ENCODE measurements around the gene COPS8. TPM values are rescaled to one million over a fixed set of nuclear protein-coding genes. Genes with fewer than 3 reads are reported as not detected.

COPS8 gene
- polyA plus RNA-seq, 1 of the 3 experiments (the other 2 are of a cell fraction) = 107 TPM

DNA sequence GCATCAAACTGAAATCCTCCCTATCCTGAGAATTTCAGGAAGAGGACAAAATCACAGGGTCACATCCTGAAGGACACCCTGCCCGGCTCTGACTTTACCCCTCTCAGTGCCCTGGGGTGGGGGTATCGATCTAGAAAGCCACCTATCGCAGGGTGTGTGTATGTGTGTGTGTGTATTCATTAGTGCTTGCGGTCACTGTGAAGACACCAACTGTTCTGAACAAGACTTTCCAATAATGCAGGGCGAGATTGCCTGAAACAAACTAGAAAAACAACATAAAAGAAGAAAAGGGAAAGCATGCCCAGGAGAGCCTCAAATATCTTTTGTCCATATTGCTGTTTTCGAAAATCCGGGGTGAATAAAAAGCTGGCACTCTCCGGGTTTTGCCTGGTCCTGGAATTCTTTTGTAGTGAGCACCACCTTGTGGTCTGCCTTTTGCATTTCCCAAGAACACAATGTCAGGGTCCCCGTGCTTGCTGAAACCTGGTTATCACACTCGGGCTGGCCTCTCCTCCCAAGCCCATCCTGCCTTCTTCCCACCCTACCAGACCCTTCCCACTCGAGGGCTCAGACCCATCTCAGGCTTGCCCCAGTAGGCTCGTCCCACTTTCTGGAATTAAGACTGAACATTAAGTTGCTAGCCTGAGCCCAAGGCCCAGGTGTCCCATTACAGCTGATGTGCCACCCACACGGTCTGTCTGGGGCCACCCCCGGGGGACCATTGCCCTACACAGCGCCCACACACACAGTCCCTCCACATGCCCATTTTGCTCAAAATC lies 25.0 kb upstream of the COPS8 start:
- no peaks in the 10 kb centered on the region for H3K27me3 ChIP-seq (ENCODE audit: insufficient read depth)
- no peak overlapping the region for H3K9ac ChIP-seq
- H3K4me2 ChIP-seq = no peak overlapping the region
- peak; percentile 74 for DNase-seq
- TF ChIP-seq, protein P1, sequence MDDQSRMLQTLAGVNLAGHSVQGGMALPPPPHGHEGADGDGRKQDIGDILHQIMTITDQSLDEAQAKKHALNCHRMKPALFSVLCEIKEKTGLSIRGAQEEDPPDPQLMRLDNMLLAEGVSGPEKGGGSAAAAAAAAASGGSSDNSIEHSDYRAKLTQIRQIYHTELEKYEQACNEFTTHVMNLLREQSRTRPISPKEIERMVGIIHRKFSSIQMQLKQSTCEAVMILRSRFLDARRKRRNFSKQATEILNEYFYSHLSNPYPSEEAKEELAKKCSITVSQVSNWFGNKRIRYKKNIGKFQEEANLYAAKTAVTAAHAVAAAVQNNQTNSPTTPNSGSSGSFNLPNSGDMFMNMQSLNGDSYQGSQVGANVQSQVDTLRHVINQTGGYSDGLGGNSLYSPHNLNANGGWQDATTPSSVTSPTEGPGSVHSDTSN (IDR thresholded peaks at IDR 0.05) = no peak
- TF ChIP-seq SMC3 (IDR thresholded peaks at IDR 0.05; ENCODE audit: low read depth, low read length) = peak; percentile 77
- TF ChIP-seq, protein P2, sequence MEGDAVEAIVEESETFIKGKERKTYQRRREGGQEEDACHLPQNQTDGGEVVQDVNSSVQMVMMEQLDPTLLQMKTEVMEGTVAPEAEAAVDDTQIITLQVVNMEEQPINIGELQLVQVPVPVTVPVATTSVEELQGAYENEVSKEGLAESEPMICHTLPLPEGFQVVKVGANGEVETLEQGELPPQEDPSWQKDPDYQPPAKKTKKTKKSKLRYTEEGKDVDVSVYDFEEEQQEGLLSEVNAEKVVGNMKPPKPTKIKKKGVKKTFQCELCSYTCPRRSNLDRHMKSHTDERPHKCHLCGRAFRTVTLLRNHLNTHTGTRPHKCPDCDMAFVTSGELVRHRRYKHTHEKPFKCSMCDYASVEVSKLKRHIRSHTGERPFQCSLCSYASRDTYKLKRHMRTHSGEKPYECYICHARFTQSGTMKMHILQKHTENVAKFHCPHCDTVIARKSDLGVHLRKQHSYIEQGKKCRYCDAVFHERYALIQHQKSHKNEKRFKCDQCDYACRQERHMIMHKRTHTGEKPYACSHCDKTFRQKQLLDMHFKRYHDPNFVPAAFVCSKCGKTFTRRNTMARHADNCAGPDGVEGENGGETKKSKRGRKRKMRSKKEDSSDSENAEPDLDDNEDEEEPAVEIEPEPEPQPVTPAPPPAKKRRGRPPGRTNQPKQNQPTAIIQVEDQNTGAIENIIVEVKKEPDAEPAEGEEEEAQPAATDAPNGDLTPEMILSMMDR (IDR thresholded peaks at IDR 0.05) = peak; percentile 77
- TF ChIP-seq RAD21 (IDR thresholded peaks at IDR 0.05; ENCODE audit: low read length) = peak; percentile 87
- no peaks in the 10 kb centered on the region; a peak in 1 of 4 replicates for H3K4me1 ChIP-seq (ENCODE audit: control insufficient read depth in 1 of 2, insufficient read depth in 2 of 2, low read depth in 1 of 2, low read length in 1 of 2)
- H3F3A ChIP-seq (replicated peaks; ENCODE audit: insufficient read depth) = no peaks in the 10 kb centered on the region
- H3K36me3 ChIP-seq (replicated peaks in 1 of 2; ENCODE audit: control insufficient read depth in 1 of 2, insufficient read depth in 2 of 2, low read length in 1 of 2) = no peaks in the 10 kb centered on the region
- H3K9me2 ChIP-seq = no peaks in the 10 kb centered on the region
- no peak overlapping the region; the same call in 1 of the 2 replicates for H2AFZ ChIP-seq (ENCODE audit: low read depth)
- no peaks in the 10 kb centered on the region for H4K20me1 ChIP-seq (ENCODE audit: insufficient read depth)
- no peaks in the 10 kb centered on the region for H3K9me3 ChIP-seq
- H3K27ac ChIP-seq (ENCODE audit: low read depth in 2 of 2, low read length in 1 of 2) = no peak overlapping the region
- CTCF ChIA-PET = interaction anchor here (0.6 to 11.4 kb wide), 23 partner anchors 8 to 724 kb away, joined by 3 to 84 read pairs (median 4); a partner anchor contains a TSS
- H3K79me2 ChIP-seq (ENCODE audit: insufficient read depth) = no peaks in the 10 kb centered on the region
- POLR2A ChIA-PET = no interaction called here
- 24% methylated on average over 15 of the region's 15 CpGs for WGBS (ENCODE audit: low lambda C conversion rate)
- H3K4me3 ChIP-seq (ENCODE audit: low read depth in 2 of 2, low read length in 1 of 2) = no peak overlapping the region; a peak in 1 of 4 replicates

DNA sequence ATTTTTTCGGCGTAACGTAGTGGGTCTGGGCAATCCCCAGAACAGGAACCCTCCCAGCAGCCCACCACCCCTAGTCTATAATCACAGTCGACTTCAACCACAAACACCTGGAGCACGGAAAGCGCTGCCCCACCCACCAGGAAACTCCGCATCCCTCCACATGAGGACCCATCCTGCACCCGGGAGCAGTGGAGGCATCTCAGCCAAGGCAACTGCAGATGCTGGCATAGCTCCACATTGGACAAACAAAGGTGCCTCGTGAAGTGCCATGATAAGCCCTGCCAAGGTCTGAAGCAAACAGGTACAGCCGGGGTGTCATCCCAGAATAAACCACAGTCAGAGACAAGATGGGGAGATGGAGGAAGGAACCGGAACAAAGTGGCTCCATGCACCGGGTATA lies 24.3 kb upstream of the COPS8 start:
- Histone ChIP-seq H4K20me1 (ENCODE audit: insufficient read depth) (no peaks in the 10 kb centered on the region), H3F3A (replicated peaks; ENCODE audit: insufficient read depth) (no peaks in the 10 kb centered on the region), H3K27ac (ENCODE audit: low read depth in 2 of 2, low read length in 1 of 2) (no peak overlapping the region), H3K9ac (no peak overlapping the region), H3K9me3 (no peaks in the 10 kb centered on the region), H3K27me3 (ENCODE audit: insufficient read depth) (no peaks in the 10 kb centered on the region), H3K9me2 (no peaks in the 10 kb centered on the region), H3K4me1 (ENCODE audit: control insufficient read depth in 1 of 2, insufficient read depth in 2 of 2, low read depth in 1 of 2, low read length in 1 of 2) (no peaks in the 10 kb centered on the region; a peak in 1 of 4 replicates), H3K79me2 (ENCODE audit: insufficient read depth) (no peaks in the 10 kb centered on the region), H3K36me3 (replicated peaks in 1 of 2; ENCODE audit: control insufficient read depth in 1 of 2, insufficient read depth in 2 of 2, low read length in 1 of 2) (no peaks in the 10 kb centered on the region), H2AFZ (ENCODE audit: low read depth) (no peak overlapping the region), H3K4me3 (ENCODE audit: low read depth in 2 of 2, low read length in 1 of 2) (no peak overlapping the region), H3K4me2 (no peak overlapping the region)
- ChIA-PET POLR2A (no interaction called here), CTCF (interaction anchor here (0.6 to 11.4 kb wide), 16 partner anchors 10 to 724 kb away, joined by 3 to 84 read pairs (median 6); no protein-coding TSS in a partner anchor)
- no peak for DNase-seq
- 75% methylated on average over 8 of the region's 12 CpGs for WGBS (ENCODE audit: low lambda C conversion rate)
- TF ChIP-seq SIN3A (IDR thresholded peaks at IDR 0.05; ENCODE audit: borderline replicate concordance, low read depth, low read length) (no peak), YY1 (IDR thresholded peaks at IDR 0.05; ENCODE audit: low read depth) (no peak), TCF12 (IDR thresholded peaks at IDR 0.05) (no peak), EZH2phosphoT487 (IDR thresholded peaks at IDR 0.05; ENCODE audit: borderline replicate concordance, low read depth) (no peak), MEF2A (IDR thresholded peaks at IDR 0.05; ENCODE audit: borderline replicate concordance, low read depth) (no peak), RFX5 (IDR thresholded peaks at IDR 0.05; ENCODE audit: low read length) (no peak), ELF1 (IDR thresholded peaks at IDR 0.05) (no peak), NRF1 (IDR thresholded peaks at IDR 0.05; ENCODE audit: low read depth, low read length) (no peak), JUND (IDR thresholded peaks at IDR 0.05) (no peak)
- TF ChIP-seq, protein P2 (IDR thresholded peaks at IDR 0.05) = no peak
- TF ChIP-seq, protein P3, sequence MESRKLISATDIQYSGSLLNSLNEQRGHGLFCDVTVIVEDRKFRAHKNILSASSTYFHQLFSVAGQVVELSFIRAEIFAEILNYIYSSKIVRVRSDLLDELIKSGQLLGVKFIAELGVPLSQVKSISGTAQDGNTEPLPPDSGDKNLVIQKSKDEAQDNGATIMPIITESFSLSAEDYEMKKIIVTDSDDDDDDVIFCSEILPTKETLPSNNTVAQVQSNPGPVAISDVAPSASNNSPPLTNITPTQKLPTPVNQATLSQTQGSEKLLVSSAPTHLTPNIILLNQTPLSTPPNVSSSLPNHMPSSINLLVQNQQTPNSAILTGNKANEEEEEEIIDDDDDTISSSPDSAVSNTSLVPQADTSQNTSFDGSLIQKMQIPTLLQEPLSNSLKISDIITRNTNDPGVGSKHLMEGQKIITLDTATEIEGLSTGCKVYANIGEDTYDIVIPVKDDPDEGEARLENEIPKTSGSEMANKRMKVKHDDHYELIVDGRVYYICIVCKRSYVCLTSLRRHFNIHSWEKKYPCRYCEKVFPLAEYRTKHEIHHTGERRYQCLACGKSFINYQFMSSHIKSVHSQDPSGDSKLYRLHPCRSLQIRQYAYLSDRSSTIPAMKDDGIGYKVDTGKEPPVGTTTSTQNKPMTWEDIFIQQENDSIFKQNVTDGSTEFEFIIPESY (IDR thresholded peaks at IDR 0.05; ENCODE audit: borderline replicate concordance, low read depth) = no peak
- TF ChIP-seq, protein P4, sequence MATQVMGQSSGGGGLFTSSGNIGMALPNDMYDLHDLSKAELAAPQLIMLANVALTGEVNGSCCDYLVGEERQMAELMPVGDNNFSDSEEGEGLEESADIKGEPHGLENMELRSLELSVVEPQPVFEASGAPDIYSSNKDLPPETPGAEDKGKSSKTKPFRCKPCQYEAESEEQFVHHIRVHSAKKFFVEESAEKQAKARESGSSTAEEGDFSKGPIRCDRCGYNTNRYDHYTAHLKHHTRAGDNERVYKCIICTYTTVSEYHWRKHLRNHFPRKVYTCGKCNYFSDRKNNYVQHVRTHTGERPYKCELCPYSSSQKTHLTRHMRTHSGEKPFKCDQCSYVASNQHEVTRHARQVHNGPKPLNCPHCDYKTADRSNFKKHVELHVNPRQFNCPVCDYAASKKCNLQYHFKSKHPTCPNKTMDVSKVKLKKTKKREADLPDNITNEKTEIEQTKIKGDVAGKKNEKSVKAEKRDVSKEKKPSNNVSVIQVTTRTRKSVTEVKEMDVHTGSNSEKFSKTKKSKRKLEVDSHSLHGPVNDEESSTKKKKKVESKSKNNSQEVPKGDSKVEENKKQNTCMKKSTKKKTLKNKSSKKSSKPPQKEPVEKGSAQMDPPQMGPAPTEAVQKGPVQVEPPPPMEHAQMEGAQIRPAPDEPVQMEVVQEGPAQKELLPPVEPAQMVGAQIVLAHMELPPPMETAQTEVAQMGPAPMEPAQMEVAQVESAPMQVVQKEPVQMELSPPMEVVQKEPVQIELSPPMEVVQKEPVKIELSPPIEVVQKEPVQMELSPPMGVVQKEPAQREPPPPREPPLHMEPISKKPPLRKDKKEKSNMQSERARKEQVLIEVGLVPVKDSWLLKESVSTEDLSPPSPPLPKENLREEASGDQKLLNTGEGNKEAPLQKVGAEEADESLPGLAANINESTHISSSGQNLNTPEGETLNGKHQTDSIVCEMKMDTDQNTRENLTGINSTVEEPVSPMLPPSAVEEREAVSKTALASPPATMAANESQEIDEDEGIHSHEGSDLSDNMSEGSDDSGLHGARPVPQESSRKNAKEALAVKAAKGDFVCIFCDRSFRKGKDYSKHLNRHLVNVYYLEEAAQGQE (IDR thresholded peaks at IDR 0.05; ENCODE audit: low read depth, low read length) = no peak

Data from SK-N-SH (cell line).